AG08395 (cell line): ENCODE data around the gene CHCHD6.
A peak's percentile ranks its signal among the peaks of the same experiment; 100 is the strongest.
"Not testable (repeated sequence)": the region's sequence is repeated elsewhere in the genome, so short reads cannot be mapped to it uniquely, and the experiment has no call there.

Source experiments
- DNase-seq: peaks from one replicate; pipeline ENCODE4 v3.0.0; 2012; ENCODE audit warnings: mixed read lengths, low spot score

The CHCHD6 gene

DNA sequence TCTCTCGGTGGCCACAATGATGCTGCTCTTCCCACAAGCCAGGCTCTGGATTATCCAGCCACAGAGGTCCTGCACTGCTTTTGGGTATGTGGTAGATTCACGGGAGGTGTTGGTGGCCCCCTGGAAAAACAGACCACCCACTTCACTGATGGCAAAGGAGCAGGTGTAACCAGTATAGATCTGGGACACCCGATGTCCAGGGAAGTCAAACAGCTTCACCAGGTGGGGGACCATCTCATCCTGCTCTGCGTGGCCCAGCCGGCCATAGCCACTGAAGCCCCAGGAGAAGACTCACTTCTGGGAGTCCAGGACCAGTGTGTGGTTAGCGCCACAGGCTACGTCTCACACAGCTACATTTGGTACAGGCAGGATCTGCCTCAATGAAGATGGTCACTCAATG lies 62.6 kb downstream of the CHCHD6 start:
- no peak for DNase-seq

DNA sequence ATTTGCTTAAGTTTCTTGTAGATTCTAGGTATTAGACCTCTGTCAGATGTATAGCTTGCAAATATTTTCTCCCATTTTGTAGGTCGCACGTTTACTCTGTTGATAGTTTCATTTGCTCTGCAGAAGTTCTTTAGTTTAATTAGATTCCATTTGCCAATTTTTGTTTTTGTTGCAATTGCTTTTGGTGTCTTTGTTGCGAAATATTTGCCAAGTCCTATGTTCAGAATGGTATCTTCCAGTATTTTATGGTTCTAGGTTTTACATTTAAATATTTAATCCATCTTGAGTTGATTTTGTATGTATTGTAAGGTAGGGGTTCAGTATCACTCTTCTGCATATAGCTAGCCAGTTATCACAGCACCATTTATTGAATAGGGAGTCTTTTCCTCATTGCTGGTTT lies 64.9 kb downstream of the CHCHD6 start:
- no peak for DNase-seq

DNA sequence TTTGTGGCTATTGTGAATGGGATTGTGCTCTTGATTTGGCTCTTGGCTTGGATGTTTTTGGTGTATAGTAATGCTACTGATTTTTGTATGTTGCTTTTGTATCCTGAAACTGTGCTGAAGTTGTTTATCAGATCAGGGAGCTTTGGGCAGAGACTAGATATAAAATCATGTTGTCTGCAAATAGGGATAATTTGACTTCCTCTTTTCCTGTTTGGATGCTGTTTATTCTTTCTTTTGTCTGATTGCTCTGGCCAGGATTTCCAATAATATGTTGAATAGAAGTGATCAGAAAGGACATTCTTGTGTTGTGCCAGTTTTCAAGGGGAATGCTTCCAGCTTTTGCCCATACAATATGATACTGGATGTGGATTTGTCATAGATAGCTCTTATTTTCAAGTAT lies 66.1 kb downstream of the CHCHD6 start:
- DNase-seq: no peak

DNA sequence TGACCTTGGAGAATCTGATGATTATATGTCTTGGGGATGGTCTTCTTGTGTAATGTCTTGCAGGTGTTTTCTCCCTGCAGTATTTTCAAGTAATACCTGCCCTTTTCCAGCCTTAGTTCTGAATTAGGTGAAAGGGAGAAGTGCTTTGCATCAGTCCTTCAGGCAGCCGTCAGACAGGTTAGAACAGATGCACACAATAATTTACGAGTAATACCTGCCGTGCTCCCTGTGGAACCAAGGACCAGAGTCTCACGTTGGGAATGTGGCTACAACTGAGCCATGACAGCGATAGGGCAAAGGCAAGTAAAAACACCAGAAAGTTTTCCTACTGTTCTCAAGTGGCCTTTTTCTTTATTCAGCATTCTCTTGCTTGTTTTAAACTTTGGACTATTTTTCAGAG lies 69.1 kb downstream of the CHCHD6 start:
- DNase-seq: no peak

DNA sequence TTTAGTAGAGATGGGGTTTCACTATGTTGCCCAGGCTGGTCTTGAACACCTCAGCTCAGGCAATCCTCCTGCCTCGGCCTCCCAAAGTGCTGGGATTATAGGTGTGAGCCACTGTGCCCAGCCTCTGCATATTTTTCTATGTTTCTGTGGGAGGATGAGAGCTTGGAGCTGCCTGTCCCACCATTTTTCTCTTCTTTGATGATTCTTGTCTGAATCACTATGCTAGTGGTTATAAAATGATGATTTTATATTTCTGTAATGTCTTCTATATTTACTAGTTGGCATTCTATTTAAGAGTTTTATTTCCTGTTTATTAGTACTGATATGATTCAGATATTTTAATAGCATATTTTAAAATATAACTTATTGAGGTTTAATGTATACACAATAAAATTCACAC lies 69.7 kb downstream of the CHCHD6 start:
- no peak for DNase-seq

DNA sequence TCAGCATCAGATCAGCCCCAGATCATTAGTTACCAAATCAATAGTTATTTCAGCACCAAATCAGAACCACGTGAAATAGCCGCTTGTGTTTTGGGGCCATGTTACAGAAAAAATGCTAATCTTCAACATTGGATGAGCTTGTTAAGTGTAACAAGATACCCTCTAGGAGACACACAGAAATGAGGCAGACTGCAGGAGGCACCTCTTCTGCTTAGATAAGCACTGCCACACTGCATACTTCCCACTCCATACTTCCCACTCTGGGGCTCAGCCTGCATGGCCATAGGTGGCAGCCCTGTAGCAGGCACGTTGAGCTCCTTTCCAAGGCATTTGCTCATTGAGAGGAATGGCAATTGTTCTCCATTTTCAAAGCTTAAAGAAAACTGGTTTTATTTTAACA lies 73.3 kb downstream of the CHCHD6 start:
- DNase-seq: no peak

DNA sequence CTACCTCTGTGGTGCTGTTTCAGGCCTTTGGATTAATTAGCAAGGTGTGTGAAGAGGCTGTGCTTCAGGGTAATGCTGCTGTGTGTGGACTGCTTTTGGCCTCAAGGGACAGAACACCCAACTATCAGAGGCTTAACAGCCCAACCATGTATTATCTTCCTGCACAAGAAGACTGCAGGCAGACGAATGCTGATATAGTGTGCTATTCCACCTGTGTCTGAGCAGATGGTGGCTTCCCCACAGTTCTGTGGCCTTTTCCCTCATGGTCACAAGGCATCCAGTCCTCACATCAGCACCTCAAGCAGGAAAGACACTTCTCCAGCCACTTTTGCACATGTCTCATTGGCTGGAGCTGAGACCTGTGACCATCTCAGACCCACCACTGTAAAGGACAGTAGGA lies 76.6 kb downstream of the CHCHD6 start:
- no peak for DNase-seq

DNA sequence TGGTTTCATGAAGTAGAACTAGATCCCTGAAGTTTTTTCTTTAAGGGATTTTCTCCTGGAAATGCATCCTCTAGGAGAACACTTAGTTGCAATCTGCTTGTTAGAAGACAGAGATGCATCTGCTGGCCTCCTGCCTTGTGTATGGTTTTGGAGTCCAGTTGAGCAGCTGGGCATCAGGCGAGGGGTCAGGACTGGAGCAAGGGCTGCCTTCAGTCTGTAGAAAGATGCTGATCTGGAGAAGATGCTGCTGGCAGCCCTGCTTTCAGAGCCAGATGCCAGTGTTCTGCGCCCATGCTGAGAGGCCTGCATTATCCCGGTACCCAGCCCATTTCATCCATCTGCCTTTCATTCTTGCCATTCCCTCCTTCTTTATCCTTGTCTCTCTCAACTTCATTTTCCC lies 77.4 kb downstream of the CHCHD6 start:
- DNase-seq: peak; percentile 12

DNA sequence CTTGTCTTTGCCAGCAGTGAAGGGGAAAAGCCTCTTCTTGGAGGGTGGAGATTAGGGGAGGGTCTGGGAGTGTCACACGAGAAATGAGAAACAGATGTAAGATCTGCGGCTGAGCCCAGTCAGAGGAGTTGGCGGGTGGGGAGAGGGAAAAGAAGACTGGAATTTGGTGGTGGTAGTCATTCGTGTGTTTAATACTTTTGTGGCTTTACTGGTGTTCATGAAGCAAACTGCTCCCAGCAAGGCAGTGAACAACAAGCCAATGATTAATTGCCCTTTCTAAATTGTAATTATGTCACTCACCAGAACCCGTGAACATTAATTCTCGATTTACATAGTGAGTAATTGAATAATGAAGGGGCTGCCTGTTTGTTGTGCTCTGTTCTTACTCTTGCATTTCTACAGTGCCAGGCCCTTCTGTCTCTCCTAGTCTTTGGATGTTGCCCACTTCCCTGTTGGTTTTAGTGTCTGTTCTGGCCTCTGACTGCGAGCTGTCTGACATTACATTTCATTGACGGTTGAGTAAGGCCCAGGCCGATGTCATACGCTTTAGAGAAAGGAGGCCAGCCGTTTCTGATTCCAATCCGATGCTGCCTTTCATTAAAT lies 78.0 kb downstream of the CHCHD6 start:
- DNase-seq: peak; percentile 85

DNA sequence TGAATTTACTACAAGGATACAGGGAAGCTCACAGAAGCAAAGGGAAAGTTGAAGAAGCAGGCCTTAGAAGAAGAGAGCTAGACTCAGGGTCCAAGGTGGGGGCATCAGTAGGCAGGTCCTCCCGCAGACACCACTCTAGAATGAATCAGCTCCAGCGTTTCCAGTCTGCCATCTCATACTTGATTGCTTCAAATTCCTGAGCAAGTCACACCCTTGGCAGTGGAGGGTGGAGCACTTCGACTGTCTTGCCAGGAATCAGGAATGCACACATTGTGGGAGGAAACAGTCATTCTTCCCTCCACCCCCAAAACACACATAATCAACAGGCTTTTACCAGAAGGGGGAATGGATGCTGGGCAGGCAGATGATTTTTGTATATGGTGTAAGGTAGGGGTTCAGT lies 78.5 kb downstream of the CHCHD6 start:
- DNase-seq: peak; percentile 93

DNA sequence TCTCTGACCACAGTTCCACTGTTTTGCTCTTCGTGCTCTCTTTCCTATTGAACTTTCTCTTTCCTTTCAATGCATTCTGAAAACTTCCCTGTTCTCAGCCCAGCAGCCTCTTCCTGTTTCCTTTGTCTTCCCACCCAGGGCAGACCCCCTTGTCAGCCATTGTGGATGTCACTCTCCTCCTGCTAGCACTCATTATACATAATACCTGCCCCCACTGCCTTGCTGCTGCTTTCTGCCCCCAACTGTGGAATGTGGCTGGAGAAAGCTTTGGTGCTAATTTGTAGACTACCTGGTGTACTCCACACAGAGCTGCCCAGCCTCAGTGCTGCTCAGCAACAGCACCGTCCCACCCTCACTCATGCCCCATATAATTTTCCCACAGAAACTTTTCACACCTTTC lies 80.2 kb downstream of the CHCHD6 start:
- DNase-seq: no peak

DNA sequence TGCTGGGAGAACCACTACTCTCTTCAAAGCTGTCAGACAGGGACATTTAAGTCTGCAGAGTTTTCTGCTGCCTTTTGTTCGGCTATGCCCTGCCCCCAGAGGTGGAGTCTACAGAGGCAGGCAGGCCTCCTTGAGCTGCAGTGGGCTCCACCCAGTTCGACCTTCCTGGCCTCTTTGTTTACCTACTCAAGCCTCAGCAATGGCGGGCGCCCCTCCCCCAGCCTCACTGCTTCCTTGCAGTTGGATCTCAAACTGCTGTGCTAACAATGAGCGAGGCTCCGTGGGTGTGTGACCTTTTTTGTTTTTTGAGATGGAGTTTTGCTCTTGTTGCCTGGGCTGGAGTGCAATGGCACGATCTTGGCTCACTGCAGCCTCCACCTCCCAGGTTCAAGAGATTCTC lies 87.3 kb downstream of the CHCHD6 start:
- DNase-seq: not testable (repeated sequence)

DNA sequence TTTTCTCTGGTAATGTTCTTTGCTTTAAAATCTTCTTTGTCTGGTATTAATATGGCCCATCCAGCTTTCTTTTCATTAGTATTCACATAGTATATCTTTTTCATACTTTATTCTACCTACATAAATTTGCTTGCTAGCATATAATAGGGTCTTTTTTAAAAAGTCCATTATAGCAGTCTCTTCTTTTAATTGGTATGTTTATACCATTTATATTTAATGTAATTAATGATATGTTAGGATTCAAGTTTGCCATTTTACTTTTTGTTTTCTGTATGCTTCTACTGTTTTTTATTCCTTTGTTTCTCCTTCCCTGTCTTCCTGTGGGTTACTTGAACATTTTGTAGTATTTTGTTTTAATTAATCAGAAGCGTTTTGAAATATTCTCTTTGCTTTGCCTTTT lies 89.0 kb downstream of the CHCHD6 start:
- no peak for DNase-seq

DNA sequence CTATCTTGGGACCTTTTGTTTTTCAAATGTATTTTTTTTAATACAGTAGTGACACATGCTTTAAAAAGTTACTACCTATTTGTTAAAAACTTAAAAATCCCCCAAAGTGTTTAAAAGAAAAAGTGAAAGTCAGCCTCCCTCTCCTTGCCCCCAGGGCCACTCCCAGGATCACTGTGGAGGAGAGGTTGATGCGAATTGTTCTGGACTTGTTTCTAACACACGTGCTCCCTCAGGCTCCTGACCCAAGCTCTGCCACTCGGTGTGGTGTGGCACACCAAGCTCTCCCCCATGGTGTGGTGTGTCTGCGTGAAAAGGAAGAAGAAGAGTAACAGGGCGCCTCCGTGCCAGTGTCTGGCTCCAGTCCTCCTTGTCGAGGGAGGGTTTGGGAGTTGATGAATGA lies 93.5 kb downstream of the CHCHD6 start:
- no peak for DNase-seq

DNA sequence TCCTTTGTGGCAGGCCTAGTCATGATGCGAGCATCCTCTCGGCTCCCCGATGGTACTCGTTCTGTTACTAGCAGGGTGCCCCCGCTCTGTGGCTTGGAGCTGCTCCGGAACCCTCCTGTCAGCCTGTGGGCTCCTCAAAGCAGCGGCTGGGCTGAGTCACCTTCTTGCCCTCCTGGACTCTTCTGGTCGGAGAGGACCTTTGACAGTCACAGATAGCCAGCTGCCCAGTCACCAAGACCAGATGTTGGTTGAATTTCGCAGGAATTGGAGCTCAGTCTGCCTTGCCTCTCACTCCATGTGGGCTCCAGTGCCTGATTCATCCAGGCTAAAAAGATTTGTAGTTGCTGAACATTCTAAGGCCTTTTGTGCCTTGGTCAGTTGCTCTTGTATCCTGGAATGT lies 94.5 kb downstream of the CHCHD6 start:
- DNase-seq: peak; percentile 6

DNA sequence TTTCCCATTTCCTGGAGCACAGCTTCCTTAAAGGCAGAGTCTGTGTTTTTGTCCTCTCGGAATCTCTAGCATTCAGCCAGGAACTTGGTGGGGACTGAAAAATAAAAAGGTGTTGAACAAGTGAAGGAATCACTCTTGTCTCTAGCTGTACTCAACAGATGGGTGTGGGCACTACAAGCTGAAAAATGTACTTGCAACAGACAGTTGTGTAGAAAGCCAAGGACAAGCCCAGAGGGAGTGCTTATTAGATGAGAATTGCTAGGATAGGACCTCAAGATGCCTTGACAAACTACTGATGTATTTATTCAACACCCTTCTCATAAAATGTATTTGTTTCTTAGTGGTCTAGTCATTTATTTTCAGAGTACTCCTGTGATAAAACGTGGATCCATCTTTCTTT lies 95.1 kb downstream of the CHCHD6 start:
- no peak for DNase-seq

DNA sequence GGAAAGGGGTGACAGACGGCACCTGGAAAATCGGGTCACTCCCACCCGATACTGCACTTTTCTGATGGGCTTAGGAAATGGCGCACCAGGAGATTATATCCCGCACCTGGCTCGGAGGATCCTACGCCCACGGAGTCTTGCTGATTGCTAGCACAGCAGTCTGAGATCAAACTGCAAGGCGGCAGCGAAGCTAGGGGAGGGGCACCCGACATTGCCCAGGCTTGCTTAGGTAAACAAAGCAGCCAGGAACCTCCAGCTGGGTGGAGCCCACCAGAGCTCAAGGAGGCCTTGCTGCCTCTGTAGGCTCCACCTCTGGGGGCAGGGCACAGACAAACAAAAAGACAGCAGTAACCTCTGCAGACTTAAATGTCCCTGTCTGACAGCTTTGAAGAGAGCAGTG lies 97.3 kb downstream of the CHCHD6 start:
- DNase-seq: not testable (repeated sequence)

DNA sequence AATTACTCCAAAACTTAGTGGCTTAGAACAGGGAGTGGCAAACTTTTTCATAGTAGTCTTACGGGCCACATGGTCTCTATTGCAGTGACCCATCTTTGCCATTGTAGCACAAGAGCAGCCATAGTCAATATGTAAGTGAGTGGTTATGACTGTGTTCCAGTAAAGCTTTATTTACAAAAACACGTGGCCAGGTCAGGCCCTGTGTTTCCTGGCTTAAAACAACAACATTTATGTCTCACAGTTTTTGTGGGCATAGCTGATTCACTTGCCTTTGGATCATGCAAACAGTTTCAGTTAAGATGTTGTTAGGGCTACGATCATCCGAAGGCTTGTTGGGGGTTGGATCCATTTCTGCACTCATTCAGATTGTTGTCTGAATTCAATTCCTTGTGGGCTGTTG lies 103.8 kb downstream of the CHCHD6 start:
- DNase-seq: no peak

DNA sequence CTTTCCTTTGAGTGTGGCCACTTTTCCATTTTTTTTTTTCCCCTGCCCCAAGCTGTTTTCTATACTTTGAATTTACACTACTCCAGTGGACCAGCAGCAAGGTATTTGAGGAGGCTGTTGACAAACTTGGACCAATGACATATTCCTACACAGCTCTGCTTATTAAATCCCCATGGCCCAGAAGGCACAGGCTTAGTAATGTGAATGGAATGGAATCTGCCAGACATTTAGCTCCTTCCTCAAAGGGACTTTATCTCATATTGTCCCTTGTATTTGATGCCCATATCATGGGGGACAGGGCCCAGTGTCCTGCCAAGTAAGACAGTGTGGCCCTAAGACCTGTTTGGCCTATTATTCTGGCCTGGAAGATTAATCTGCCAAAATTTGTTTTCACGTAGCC lies 107.5 kb downstream of the CHCHD6 start:
- DNase-seq: peak; percentile 84

DNA sequence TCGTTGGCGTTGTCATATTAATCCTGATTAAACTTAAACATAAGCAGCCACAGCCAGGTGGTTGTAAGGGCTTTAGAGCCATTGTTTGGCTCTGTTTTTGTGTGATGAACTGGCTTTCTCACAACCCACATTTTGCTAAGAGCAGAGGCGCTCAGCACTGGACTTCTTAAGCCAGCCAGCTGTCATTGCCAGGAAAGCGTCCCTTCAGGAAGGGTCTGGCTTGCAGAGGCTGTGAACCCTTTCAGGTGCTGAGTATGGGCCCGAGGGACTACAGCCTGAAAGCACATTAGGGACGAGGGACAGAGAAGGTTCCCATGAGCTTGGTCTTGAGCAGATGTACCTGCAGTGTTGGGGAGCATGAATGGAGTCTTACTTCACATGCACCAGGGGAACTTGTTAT lies 112.3 kb downstream of the CHCHD6 start:
- DNase-seq: no peak

DNA sequence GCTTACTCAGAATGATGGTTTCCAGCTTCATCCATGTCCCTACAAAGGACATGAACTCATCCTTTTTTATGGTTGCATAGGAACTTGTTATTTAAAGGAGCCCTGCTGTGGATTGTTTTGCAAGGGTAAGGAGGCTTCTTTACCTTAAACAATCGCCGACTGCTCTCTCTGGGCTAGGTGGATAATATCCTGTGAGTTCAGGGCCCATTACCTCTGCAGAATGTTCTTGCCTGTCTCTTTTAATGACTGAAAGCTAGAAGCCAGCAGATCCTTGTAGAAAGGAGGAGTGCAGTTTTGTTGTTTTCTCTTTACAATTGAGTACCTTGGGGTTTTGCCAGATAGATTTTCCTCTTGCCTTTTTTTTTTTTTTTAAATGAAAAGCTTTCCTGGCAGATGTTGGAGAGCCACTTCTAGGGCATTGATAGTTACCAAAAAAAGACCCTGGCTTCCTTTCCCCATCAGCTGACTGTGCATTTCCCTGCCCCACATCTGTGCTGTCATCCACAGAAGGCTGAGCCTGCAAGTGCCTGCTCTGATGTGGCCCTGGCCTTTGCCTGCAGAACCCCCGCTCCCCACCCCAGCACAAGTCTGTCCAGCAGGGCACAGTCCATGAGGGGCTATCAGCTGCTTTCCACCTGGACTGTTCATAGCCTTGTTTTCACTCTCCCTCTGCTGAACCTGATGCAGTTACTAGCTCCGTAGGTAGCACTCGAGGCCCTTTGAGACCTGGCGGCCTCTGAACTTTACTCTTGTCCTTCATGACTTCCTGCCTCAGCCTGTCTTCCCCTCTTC lies 113.1 kb downstream of the CHCHD6 start:
- no peak for DNase-seq

DNA sequence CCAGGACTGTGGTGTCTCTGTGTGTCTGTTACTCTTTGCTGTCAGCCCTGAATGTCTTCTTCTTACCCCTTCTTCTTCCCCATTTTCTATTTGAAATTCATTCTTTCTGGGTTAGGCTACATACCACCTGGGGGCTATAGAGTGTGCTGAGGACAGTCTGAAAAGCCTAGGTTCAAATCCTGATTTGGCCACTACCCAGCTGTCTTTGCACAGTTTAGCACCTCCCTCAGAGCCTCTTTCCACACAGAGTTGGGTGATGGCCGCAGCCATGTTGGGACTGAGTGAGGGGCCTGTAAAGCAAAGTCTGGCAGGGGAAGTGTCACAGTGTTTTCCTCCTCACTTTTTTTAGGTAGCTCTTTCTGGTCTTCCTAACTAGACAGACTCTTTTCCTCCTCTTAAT lies 113.7 kb downstream of the CHCHD6 start:
- no peak for DNase-seq

DNA sequence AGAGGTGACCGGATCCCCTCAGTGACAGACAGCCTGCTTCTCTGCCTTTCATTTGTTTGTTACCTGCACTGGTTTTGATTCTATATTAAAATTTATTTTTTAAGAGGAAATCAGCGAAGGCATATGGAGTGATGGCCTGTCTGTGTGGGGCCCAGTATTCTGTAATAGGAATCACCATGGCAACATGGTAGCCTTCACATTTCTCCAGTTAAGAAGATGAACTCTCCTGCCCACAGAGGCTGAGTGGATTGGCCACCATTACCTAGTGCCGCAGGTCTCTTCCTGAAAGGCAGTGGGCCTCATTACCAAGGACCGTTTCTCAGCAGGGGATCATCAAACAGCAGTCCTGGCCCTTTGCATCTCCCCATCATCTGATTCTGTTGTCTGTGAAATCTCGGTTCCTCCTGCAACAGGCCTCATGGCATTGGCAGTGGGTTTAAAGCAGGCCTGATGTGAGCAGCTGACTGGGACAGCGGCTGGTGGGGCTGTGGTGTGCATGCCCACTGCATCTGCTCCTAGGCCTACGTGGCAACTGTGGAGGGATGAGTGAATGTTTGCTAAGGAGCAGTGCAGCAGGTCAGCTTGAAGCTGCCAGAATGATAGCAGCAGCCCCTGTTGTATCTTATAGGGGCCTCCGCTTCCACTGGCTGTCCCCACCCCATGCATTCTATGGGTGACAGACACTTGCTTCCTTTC lies 114.5 kb downstream of the CHCHD6 start:
- no peak for DNase-seq
